HepG2 (cell line): ENCODE data around the gene CDH1. TPM values are rescaled to one million over a fixed set of nuclear protein-coding genes. Genes with fewer than 3 reads are reported as not detected.

Source experiments
- CHD4 ChIP-seq: fragments of 200-600 bp; sonication (generic); IDR thresholded peaks from 2 replicates; pipeline ENCODE4 v1.7.0; 2017; ENCODE audit warnings: mild to moderate bottlenecking, low read length, borderline replicate concordance
- ETV6 ChIP-seq: sonication (generic); formaldehyde crosslinking; conservative IDR thresholded peaks from 2 replicates; pipeline ENCODE4 v1.4.0; 2020; ENCODE audit warnings: missing genetic modification reagents
- NFYB ChIP-seq: sonication (generic); formaldehyde crosslinking; IDR thresholded peaks from 2 replicates; pipeline ENCODE4 v1.4.0; 2020; ENCODE audit warnings: missing genetic modification reagents
- PATZ1 ChIP-seq: sonication (generic); formaldehyde crosslinking; IDR thresholded peaks from 2 replicates; pipeline ENCODE4 v1.4.0; 2020; ENCODE audit warnings: missing genetic modification reagents
- PBX2 ChIP-seq: IDR thresholded peaks from 2 replicates; pipeline ENCODE4 v1.6.1; 2016; ENCODE audit warnings: control low read depth
- PRDM4 ChIP-seq: sonication (generic); formaldehyde crosslinking; IDR thresholded peaks from 2 replicates; pipeline ENCODE4 v1.9.0; 2021; ENCODE audit warnings: missing genetic modification reagents, borderline replicate concordance
- PREB ChIP-seq: sonication (generic); formaldehyde crosslinking; IDR thresholded peaks from 2 replicates; pipeline ENCODE4 v1.4.0; 2020; ENCODE audit warnings: missing genetic modification reagents
- RERE ChIP-seq: IDR thresholded peaks from 2 replicates; pipeline ENCODE4 v1.6.1; 2016; ENCODE audit warnings: low read depth, missing genetic modification reagents, missing compliant biosample characterization
- RXRB ChIP-seq: IDR thresholded peaks from 2 replicates; pipeline ENCODE4 v1.6.1; 2016; ENCODE audit warnings: borderline replicate concordance, missing genetic modification reagents, missing compliant biosample characterization
- THYN1 ChIP-seq: sonication (generic); formaldehyde crosslinking; IDR thresholded peaks from 2 replicates; pipeline ENCODE4 v1.8.1; 2023; ENCODE audit warnings: low read depth, mild to moderate bottlenecking, moderate library complexity, missing genetic modification reagents, borderline replicate concordance
- ZFP37 ChIP-seq: sonication (generic); formaldehyde crosslinking; IDR thresholded peaks from 2 replicates; pipeline ENCODE4 v1.4.0; 2020; ENCODE audit warnings: missing genetic modification reagents, borderline replicate concordance
- ZNF136 ChIP-seq: sonication (generic); formaldehyde crosslinking; IDR thresholded peaks from 2 replicates; pipeline ENCODE4 v1.8.1; 2022; ENCODE audit warnings: low read depth, mild to moderate bottlenecking, moderate library complexity, missing genetic modification reagents
- ZNF235 ChIP-seq: sonication (generic); formaldehyde crosslinking; IDR thresholded peaks from 2 replicates; pipeline ENCODE4 v1.8.1; 2023; ENCODE audit warnings: mild to moderate bottlenecking, missing genetic modification reagents, borderline replicate concordance
- ZNF569 ChIP-seq: sonication (generic); formaldehyde crosslinking; IDR thresholded peaks from 2 replicates; pipeline ENCODE4 v1.5.0; 2020; ENCODE audit warnings: mild to moderate bottlenecking, missing genetic modification reagents, moderate library complexity, borderline replicate concordance
- ZNF598 ChIP-seq: sonication (generic); formaldehyde crosslinking; IDR thresholded peaks from 2 replicates; pipeline ENCODE4 v1.5.1; 2020; ENCODE audit warnings: mild to moderate bottlenecking, missing genetic modification reagents, borderline replicate concordance
- ZNF749 ChIP-seq: sonication (generic); formaldehyde crosslinking; IDR thresholded peaks from 2 replicates; pipeline ENCODE4 v1.8.0; 2022; ENCODE audit warnings: mild to moderate bottlenecking, missing genetic modification reagents, moderate library complexity, borderline replicate concordance
- polyA plus RNA-seq, 8 experiments: library from polyadenylated mRNA; depleted of rRNA in 3 of 8; stranded (reverse) in 7 of 8; unstranded in 1 of 8; fragments of >200 nt; fragmentation: Illumina TruSeq in 4 of 8; extraction: Trizol in 4 of 8; gene quantifications; 2 replicates each; pipeline versions ENCODE4 v1.2.1 to v1.2.3, GENCODE V29; 2011 to 2016; ENCODE audit warnings: low read depth in 4 of 8, missing spikeins in 1 of 8, mixed read lengths in 1 of 8; ENCODE audit not compliant: insufficient read depth in 1 of 8
- total RNA-seq, 5 experiments: library from RNA; depleted of rRNA; stranded (reverse); fragments of >200 nt; fragmentation: Illumina TruSeq; extraction: Trizol; gene quantifications; 2 replicates each; pipeline ENCODE4 v1.2.3, GENCODE V29; 2016; ENCODE audit warnings: low read depth in 1 of 5

The CDH1 gene
- total and polyA plus RNA-seq, 2 of the 13 experiments (the other 11 are each of a cell fraction or from before 2014, with no cell fraction given) = 0.95 to 9.8 TPM

GRCh38 chr16:68786685-68787418 is 49.8 kb downstream of the CDH1 start (continued):
- TF ChIP-seq PREB (CRISPR knock-in tag) (no peak), THYN1 (CRISPR knock-in tag) (no peak), ZNF136 (CRISPR knock-in tag) (no peak), CHD4 (no peak), PBX2 (CRISPR knock-in tag) (no peak), ZNF235 (CRISPR knock-in tag) (no peak), RXRB (CRISPR knock-in tag) (peak; percentile 82; the same call in 1 of the 2 replicates), ETV6 (CRISPR knock-in tag) (no peak), PRDM4 (CRISPR knock-in tag) (no peak), ZNF598 (CRISPR knock-in tag) (no peak), RERE (CRISPR knock-in tag) (no peak), ZFP37 (CRISPR knock-in tag) (no peak), NFYB (no peak; the same call in 1 of the 2 replicates), ZNF569 (no peak), ZNF749 (no peak), PATZ1 (0 out of 2 replicates have a peak, but pooled peaks have one; percentile 9)
